Non-pigmented ciliary epithelial cell (primary cell): ENCODE data around the gene POU2AF2.
"Not testable (repeated sequence)": the region's sequence is repeated elsewhere in the genome, so short reads cannot be mapped to it uniquely, and the experiment has no call there.

Source experiments
- DNase-seq: peaks from one replicate; pipeline ENCODE4 v3.0.0-alpha.2; 2010; ENCODE audit warnings: low read depth

The POU2AF2 gene

GRCh38 chr11:111245425-111245824 lies at the start of gene POU2AF2:
POU2AF2 (plus strand) TSS chr11:111245725; CDS start chr11:111245854, 129 bp downstream.
- DNase-seq: no peak

- no peak for DNase-seq
Observed at GRCh38 chr11:111200010-111200534, 45.5 kb upstream of the POU2AF2 start.

GRCh38 chr11:111204211-111204610 lies 41.3 kb upstream of the POU2AF2 start:
- no peak for DNase-seq

- DNase-seq: no peak
Observed at GRCh38 chr11:111205632-111206385, 39.7 kb upstream of the POU2AF2 start.

- peak; percentile 48 for DNase-seq
Observed at GRCh38 chr11:111206472-111206871, 39.1 kb upstream of the POU2AF2 start.

- DNase-seq: no peak
Observed at GRCh38 chr11:111207213-111207612, 38.3 kb upstream of the POU2AF2 start.

GRCh38 chr11:111209543-111210355 lies 35.8 kb upstream of the POU2AF2 start:
- DNase-seq: no peak

GRCh38 chr11:111213256-111213655 lies 32.3 kb upstream of the POU2AF2 start:
- DNase-seq: no peak

- DNase-seq: no peak
Observed at GRCh38 chr11:111220721-111221120, 24.8 kb upstream of the POU2AF2 start.

- DNase-seq: no peak
Observed at GRCh38 chr11:111221208-111221607, 24.3 kb upstream of the POU2AF2 start.

- DNase-seq: not testable (repeated sequence)
Observed at GRCh38 chr11:111221936-111222335, 23.6 kb upstream of the POU2AF2 start.

- DNase-seq: not testable (repeated sequence)
Observed at GRCh38 chr11:111222821-111223455, 22.6 kb upstream of the POU2AF2 start.

- DNase-seq: no peak
Observed at GRCh38 chr11:111225881-111226280, 19.6 kb upstream of the POU2AF2 start.

GRCh38 chr11:111229604-111230003 lies 15.9 kb upstream of the POU2AF2 start:
- DNase-seq: no peak

- no peak for DNase-seq
Observed at GRCh38 chr11:111230122-111230465, 15.4 kb upstream of the POU2AF2 start.

GRCh38 chr11:111231836-111232235 lies 13.7 kb upstream of the POU2AF2 start:
- DNase-seq: no peak

GRCh38 chr11:111236383-111236782 lies 9.1 kb upstream of the POU2AF2 start:
- DNase-seq: no peak

GRCh38 chr11:111237926-111238325 lies 7.6 kb upstream of the POU2AF2 start:
- DNase-seq: no peak

GRCh38 chr11:111246956-111247355 lies 1.4 kb downstream of the POU2AF2 start:
- no peak for DNase-seq

- no peak for DNase-seq
Observed at GRCh38 chr11:111250936-111251335, 5.4 kb downstream of the POU2AF2 start.

GRCh38 chr11:111253131-111253530 lies 7.6 kb downstream of the POU2AF2 start:
- DNase-seq: no peak

GRCh38 chr11:111253630-111254029 lies 8.1 kb downstream of the POU2AF2 start:
- DNase-seq: no peak

GRCh38 chr11:111258046-111258445 lies 12.5 kb downstream of the POU2AF2 start:
- DNase-seq: no peak
